ENCODE data around the gene PRMT5.
A peak's percentile ranks its signal among the peaks of the same experiment; 100 is the strongest.
"Not testable (repeated sequence)": the region's sequence is repeated elsewhere in the genome, so short reads cannot be mapped to it uniquely, and the experiment has no call there.

Gene PRMT5

DNA sequence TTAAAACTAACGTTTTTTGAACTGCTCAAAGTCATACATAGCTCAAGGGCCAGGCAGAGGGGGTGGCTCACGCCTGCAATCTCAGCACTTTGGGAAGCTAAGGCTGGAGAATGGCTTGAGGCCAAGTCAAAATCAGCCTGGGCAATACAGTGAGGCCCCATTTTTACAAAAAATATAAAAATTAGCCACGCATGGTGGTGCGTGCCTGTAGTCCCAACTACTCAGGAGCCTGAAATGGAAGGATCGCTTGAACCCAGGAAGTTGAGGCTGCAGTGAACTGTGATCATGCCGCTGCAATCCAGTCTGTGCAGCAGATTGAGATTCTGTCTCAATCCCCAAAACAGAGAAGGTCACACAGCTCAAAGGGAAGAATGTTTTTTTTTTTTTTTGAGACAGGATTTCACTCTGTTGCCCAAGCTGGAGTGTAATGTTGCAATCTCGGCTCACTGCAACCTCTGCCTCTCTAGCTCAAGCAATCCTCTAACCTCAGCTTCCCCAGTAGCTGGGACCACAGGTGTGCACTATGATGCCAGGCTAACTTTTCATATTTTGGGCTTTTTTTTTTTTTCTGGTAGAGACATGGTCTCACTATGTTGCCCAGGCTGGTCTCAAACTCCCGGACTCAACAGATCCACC is 13.2 kb downstream of the PRMT5 start:
- no peak overlapping the region for H3K27ac ChIP-seq
- TF ChIP-seq, protein P1, sequence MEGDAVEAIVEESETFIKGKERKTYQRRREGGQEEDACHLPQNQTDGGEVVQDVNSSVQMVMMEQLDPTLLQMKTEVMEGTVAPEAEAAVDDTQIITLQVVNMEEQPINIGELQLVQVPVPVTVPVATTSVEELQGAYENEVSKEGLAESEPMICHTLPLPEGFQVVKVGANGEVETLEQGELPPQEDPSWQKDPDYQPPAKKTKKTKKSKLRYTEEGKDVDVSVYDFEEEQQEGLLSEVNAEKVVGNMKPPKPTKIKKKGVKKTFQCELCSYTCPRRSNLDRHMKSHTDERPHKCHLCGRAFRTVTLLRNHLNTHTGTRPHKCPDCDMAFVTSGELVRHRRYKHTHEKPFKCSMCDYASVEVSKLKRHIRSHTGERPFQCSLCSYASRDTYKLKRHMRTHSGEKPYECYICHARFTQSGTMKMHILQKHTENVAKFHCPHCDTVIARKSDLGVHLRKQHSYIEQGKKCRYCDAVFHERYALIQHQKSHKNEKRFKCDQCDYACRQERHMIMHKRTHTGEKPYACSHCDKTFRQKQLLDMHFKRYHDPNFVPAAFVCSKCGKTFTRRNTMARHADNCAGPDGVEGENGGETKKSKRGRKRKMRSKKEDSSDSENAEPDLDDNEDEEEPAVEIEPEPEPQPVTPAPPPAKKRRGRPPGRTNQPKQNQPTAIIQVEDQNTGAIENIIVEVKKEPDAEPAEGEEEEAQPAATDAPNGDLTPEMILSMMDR (conservative IDR thresholded peaks at IDR 0.05) = no peak
- no peak for TF ChIP-seq ZFX (IDR thresholded peaks at IDR 0.05)

DNA sequence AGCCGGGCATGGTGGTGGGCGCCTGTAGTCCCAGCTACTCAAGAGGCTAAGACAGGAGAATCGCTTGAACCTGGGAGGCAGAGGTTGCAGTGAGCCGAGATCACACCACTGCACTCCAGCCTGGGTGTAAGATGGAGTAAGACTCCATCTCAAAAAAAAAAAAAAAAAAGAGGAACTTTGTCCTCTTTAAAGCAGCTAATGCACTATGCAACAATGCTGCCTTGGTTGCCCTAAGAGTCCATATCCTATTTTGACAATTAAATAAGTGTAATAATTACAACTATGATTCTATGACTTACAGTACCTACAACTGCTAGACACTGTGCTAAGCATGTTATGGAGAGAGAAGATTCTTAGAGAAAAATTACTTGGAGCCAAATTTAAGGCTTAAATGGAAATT is 14.3 kb downstream of the PRMT5 start:
- not testable (repeated sequence) for H3K27ac ChIP-seq

DNA sequence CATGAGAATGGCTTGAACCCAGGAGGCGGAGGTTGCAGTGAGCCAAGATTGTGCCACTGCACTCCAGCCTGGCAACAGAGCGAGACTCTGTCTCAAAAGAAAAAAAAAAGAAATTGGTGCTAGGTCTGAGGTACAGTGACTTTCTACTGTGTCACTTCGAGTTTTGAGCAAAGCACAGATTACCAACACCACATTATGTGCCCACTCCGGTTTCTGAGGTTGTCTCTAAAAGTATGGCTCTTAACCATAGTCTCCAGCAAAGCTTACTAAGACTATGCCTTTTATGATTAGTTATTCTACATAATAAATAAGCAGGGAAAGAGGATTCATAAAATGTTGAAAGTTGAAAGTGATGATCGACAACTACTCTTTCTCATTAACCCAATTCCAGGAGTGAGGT is 18.3 kb downstream of the PRMT5 start:
- no peak for TF ChIP-seq ZFX (IDR thresholded peaks at IDR 0.05)
- no peak overlapping the region for H3K27ac ChIP-seq

DNA sequence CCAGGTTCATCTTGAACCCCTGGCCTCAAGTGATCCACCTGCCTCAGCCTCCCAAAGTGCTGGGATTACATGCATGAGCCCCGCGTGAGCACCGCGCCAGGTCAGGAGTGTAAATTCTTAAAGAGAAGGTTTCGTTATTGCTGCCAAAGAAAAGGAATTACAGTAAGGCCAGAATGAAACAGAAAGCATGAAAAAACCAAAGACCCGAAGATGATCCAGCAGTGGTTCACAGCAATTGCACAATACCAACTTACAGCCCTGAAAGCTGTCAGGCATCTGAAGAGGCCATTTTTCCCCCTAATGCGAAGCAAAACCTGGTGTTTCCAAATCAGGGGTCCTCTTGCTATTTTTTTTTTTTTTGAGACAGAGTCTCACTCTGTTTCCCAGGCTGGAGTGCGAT is 20.6 kb downstream of the PRMT5 start:
- no peak overlapping the region for H3K27ac ChIP-seq
- TF ChIP-seq ZFX (IDR thresholded peaks at IDR 0.05) = no peak
- TF ChIP-seq, protein P1 (conservative IDR thresholded peaks at IDR 0.05) = no peak

DNA sequence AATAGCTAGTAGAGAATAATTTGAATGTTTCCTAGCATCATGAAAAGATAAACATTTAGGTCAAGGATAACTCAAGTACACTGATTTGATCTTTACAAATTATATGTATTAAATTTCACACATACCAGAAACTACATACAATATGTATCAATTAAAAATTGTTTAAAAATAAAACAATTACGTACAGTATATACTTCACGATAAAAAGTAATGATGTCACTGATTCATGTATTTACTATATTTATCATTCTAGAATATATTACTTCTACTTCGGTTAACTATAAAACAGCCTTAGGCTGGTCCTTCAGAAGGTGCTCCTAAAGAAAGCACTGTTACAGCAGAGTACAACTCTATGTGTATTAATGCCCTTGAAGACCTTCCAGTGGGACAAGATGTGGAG is 21.7 kb downstream of the PRMT5 start:
- no peak for TF ChIP-seq ZFX (IDR thresholded peaks at IDR 0.05)
- H3K27ac ChIP-seq = no peak overlapping the region

DNA sequence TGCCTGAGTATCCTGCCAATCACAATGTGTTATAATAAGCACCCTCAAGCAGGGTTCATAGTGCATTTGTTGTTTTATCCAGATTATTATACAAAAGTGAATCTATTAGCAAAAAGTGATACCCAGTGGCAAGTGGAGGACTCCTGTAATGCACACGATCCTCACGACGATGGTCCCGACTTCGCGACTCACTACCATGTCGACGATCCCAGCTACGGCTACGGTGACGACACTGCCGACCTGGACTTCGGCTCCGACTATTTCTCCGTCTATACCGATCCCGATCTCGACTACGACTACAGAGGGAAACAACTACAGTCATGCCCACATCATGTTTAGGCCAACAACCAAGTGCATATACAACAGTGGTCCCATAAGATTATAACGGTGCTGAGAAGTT is 23.1 kb downstream of the PRMT5 start:
- TF ChIP-seq, protein P1 (conservative IDR thresholded peaks at IDR 0.05) = no peak
- TF ChIP-seq ZFX (IDR thresholded peaks at IDR 0.05) = no peak
- no peak overlapping the region for H3K27ac ChIP-seq

DNA sequence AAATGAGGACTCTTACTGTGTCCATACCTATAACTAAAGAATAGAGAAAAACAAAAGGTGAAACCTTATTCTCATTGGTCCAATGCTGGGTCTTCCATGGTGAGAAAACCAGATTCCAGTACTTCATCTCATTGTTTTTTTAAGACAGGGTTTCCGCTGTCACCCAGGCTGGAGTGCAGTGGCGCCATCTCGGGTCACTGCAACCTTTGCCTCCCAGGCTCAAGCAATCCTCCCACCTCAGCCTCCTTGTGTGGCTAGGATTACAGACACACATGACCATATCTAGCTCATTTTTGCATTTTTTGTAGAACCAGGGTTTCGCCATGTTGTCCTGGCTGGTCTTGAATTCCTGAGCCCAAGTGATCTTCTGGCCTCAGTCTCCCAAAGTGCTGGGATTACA is 23.5 kb downstream of the PRMT5 start:
- TF ChIP-seq, protein P1 (conservative IDR thresholded peaks at IDR 0.05) = no peak
- no peak for TF ChIP-seq ZFX (IDR thresholded peaks at IDR 0.05)
- no peak overlapping the region for H3K27ac ChIP-seq

DNA sequence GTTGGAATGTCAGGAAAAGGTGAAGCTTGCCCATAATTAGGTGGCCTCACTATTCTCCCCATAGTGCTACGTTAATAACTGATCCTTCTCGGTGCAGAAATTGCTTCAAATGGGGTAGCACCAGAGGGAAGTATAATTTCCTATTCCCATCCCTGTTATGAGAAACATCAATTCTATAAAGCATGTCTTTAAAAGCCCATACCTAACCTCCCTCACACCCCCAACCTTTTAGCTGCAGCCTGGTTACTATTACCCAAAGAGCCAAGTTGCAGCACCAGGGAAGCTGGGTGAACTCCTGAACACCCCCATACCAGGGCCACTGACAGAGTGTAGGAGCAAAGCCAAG is 25.5 kb downstream of the PRMT5 start:
- TF ChIP-seq, protein P1 (conservative IDR thresholded peaks at IDR 0.05) = no peak
- TF ChIP-seq ZFX (IDR thresholded peaks at IDR 0.05) = no peak
- H3K27ac ChIP-seq = peak overlapping the region; percentile 49; the same call in 1 of the 2 replicates

DNA sequence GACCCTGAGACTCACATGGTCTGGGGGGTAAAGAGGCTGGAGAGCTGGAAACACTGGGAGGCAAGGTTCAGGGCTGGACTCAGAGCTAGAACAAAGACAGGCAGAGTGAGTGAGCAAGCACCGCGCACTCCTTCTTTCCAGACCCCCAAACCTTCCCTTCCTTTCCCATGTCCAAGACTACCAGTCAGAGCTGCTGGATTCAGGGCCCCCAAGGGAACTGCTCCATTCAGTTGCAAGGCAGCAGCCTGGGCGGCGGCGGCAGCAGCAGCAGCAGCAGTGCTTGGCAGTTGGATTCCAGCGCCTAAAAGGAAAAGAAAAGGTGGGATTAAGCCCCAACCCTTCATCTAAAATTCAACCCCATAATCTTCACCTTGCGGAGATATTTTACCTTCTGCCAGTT is 27.4 kb downstream of the PRMT5 start:
- TF ChIP-seq, protein P1 (conservative IDR thresholded peaks at IDR 0.05) = no peak
- TF ChIP-seq ZFX (IDR thresholded peaks at IDR 0.05) = no peak
- H3K27ac ChIP-seq = no peak overlapping the region
